HepG2 (cell line): ENCODE results near the gene TSNAXIP1. TPM values are rescaled to one million over a fixed set of nuclear protein-coding genes. Genes with fewer than 3 reads are reported as not detected.

ENCODE experiments used
- ATF4 ChIP-seq, 2 experiments: fragments of 450-650 bp in 1 of 2; sonication (generic) in 1 of 2; formaldehyde crosslinking; IDR thresholded peaks; 2 replicates each; pipeline versions ENCODE4 v1.5.0 to v1.8.0; 2020 to 2022; ENCODE audit warnings: mild to moderate bottlenecking in 1 of 2, missing genetic modification reagents in 1 of 2
- DDIT3 ChIP-seq: sonication (generic); formaldehyde crosslinking; IDR thresholded peaks from 2 replicates; pipeline ENCODE4 v1.4.0; 2020; ENCODE audit warnings: mild to moderate bottlenecking, missing genetic modification reagents
- GLMP ChIP-seq: sonication (generic); formaldehyde crosslinking; IDR thresholded peaks from 2 replicates; pipeline ENCODE4 v1.9.0; 2021; ENCODE audit warnings: missing genetic modification reagents, mild to moderate bottlenecking, borderline replicate concordance
- GRHL1 ChIP-seq: sonication (generic); formaldehyde crosslinking; conservative IDR thresholded peaks from 2 replicates; pipeline ENCODE4 v1.8.0; 2022; ENCODE audit warnings: missing genetic modification reagents
- GTF2F1 ChIP-seq: fragments of 150-350 bp; IDR thresholded peaks from 2 replicates; pipeline ENCODE4 v1.6.1; 2014; ENCODE audit warnings: low read length
- HBP1 ChIP-seq: IDR thresholded peaks from 2 replicates; pipeline ENCODE4 v1.6.1; 2016; ENCODE audit warnings: low read depth, control low read depth
- HDAC2 ChIP-seq: sonication (generic); formaldehyde crosslinking; IDR thresholded peaks from 2 replicates; pipeline ENCODE4 v1.4.0; 2020; ENCODE audit warnings: missing genetic modification reagents
- HDAC6 ChIP-seq: fragments of 200-600 bp; sonication (generic); IDR thresholded peaks from 2 replicates; pipeline ENCODE4 v1.7.0; 2017; ENCODE audit warnings: mild to moderate bottlenecking, antibody characterized with exemption, low read length, low read depth
- HNF4G ChIP-seq, 2 experiments: sonication (generic) in 1 of 2; formaldehyde crosslinking in 1 of 2; IDR thresholded peaks; 2 replicates each; pipeline versions ENCODE4 v1.4.0 to v1.6.1; 2011 to 2020; ENCODE audit warnings: borderline replicate concordance in 2 of 2, low read depth in 2 of 2, mild to moderate bottlenecking in 2 of 2, low read length in 1 of 2, missing genetic modification reagents in 1 of 2, moderate library complexity in 1 of 2
- KLF16 ChIP-seq, 2 experiments: sonication (generic) in 1 of 2; formaldehyde crosslinking in 1 of 2; IDR thresholded peaks; 2 replicates each; pipeline versions ENCODE4 v1.6.1 to v1.8.0; 2016 to 2023; ENCODE audit warnings: missing genetic modification reagents in 2 of 2, missing compliant biosample characterization in 1 of 2
- MEF2D ChIP-seq: sonication (generic); formaldehyde crosslinking; IDR thresholded peaks from 2 replicates; pipeline ENCODE4 v1.5.1; 2020; ENCODE audit warnings: mild to moderate bottlenecking, missing genetic modification reagents
- MXI1 ChIP-seq: IDR thresholded peaks from 3 replicates; pipeline ENCODE4 v1.6.1; 2012; ENCODE audit warnings: low read depth, low read length, inconsistent platforms, borderline replicate concordance
- NAIF1 ChIP-seq: sonication (generic); formaldehyde crosslinking; IDR thresholded peaks from 2 replicates; pipeline ENCODE4 v1.5.0; 2020; ENCODE audit warnings: mild to moderate bottlenecking, missing genetic modification reagents, borderline replicate concordance
- RCOR2 ChIP-seq: IDR thresholded peaks from 2 replicates; pipeline ENCODE4 v1.6.1; 2016; ENCODE audit warnings: missing biosample characterization, missing genetic modification reagents
- SATB2 ChIP-seq: sonication (generic); formaldehyde crosslinking; IDR thresholded peaks from 2 replicates; pipeline ENCODE4 v1.5.0; 2020; ENCODE audit warnings: missing genetic modification reagents
- TARDBP ChIP-seq: sonication (generic); formaldehyde crosslinking; IDR thresholded peaks from 2 replicates; pipeline ENCODE4 v1.8.0; 2022; ENCODE audit warnings: mild to moderate bottlenecking, missing genetic modification reagents
- ZBTB20 ChIP-seq: sonication (generic); formaldehyde crosslinking; IDR thresholded peaks from 2 replicates; pipeline ENCODE4 v1.8.1; 2023; ENCODE audit warnings: missing genetic modification reagents, low read depth, mild to moderate bottlenecking, borderline replicate concordance
- ZFP1 ChIP-seq: IDR thresholded peaks from 2 replicates; pipeline ENCODE4 v1.6.1; 2016
- ZFYVE20 ChIP-seq: sonication (generic); formaldehyde crosslinking; IDR thresholded peaks from 2 replicates; pipeline ENCODE4 v1.8.0; 2023; ENCODE audit warnings: low read depth, mild to moderate bottlenecking, moderate library complexity, missing genetic modification reagents, borderline replicate concordance
- ZNF577 ChIP-seq: sonication (generic); formaldehyde crosslinking; IDR thresholded peaks from 2 replicates; pipeline ENCODE4 v1.4.0; 2020; ENCODE audit warnings: mild to moderate bottlenecking, low read depth, missing genetic modification reagents, borderline replicate concordance
- ZUFSP ChIP-seq: sonication (generic); formaldehyde crosslinking; IDR thresholded peaks from 2 replicates; pipeline ENCODE4 v1.9.0; 2021; ENCODE audit warnings: missing genetic modification reagents, mild to moderate bottlenecking, borderline replicate concordance
- polyA plus RNA-seq, 8 experiments: library from polyadenylated mRNA; depleted of rRNA in 3 of 8; stranded (reverse) in 7 of 8; unstranded in 1 of 8; fragments of >200 nt; fragmentation: Illumina TruSeq in 4 of 8; extraction: Trizol in 4 of 8; gene quantifications; 2 replicates each; pipeline versions ENCODE4 v1.2.1 to v1.2.3, GENCODE V29; 2011 to 2016; ENCODE audit warnings: low read depth in 4 of 8, missing spikeins in 1 of 8, mixed read lengths in 1 of 8; ENCODE audit not compliant: insufficient read depth in 1 of 8
- total RNA-seq, 5 experiments: library from RNA; depleted of rRNA; stranded (reverse); fragments of >200 nt; fragmentation: Illumina TruSeq; extraction: Trizol; gene quantifications; 2 replicates each; pipeline ENCODE4 v1.2.3, GENCODE V29; 2016; ENCODE audit warnings: low read depth in 1 of 5

Gene TSNAXIP1
- total and polyA plus RNA-seq, 2 of the 13 experiments (the other 11 are each of a cell fraction or from before 2014, with no cell fraction given) = 0.37 to 0.86 TPM

- no peak for TF ChIP-seq GLMP
- no peak; the same call in 1 of the 2 replicates for TF ChIP-seq SATB2 (CRISPR knock-in tag)
- no peak for TF ChIP-seq RCOR2 (CRISPR knock-in tag)
- TF ChIP-seq MXI1 = peak; percentile 99
- TF ChIP-seq DDIT3 (CRISPR knock-in tag) = no peak
- TF ChIP-seq GRHL1 = no peak
- TF ChIP-seq ZBTB20 (CRISPR knock-in tag) = no peak
- no peak for TF ChIP-seq ZUFSP
- no peak for TF ChIP-seq ZFP1 (CRISPR knock-in tag)
- no peak for TF ChIP-seq ZNF577 (CRISPR knock-in tag)
- peak; percentile 52; the same call in 1 of the 2 replicates for TF ChIP-seq GTF2F1
- no peak for TF ChIP-seq ZFYVE20 (CRISPR knock-in tag)
- no peak for TF ChIP-seq MEF2D (CRISPR knock-in tag)
- TF ChIP-seq HBP1 = peak; percentile 95
- no peak for TF ChIP-seq HDAC6
- TF ChIP-seq HNF4G (IDR thresholded peaks at IDR 0.05; ENCODE audit: borderline replicate concordance, low read depth, low read length) = peak; percentile 36; the same call in 1 of the 2 replicates
- no peak for TF ChIP-seq HNF4G (CRISPR knock-in tag; IDR thresholded peaks at IDR 0.05; ENCODE audit: borderline replicate concordance, low read depth)
- peak in 1 of 2 experiments; percentile 66; a peak in 2 of 4 replicates for TF ChIP-seq KLF16 (CRISPR knock-in tag; IDR thresholded peaks at IDR 0.05)
- TF ChIP-seq ATF4 (CRISPR knock-in tag; IDR thresholded peaks at IDR 0.05) = peak in 1 of 2 experiments; percentile 58; a peak in 2 of 4 replicates
- TF ChIP-seq NAIF1 (CRISPR knock-in tag) = no peak
- peak; percentile 71; the same call in 1 of the 2 replicates for TF ChIP-seq HDAC2 (CRISPR knock-in tag)
- TF ChIP-seq TARDBP (CRISPR knock-in tag) = peak; percentile 42; the same call in 1 of the 2 replicates
These were observed at the start of gene TSNAXIP1, which contains the start of gene RANBP10 (continued) for GRCh38 chr16:67806428-67807147.
